HG03135 (cell line): Measurements from ENCODE around the gene DOCK8.

Experiments used
- ATAC-seq: cut with Tn5 transposase; IDR thresholded peaks from one replicate; pipeline ENCODE4 v1.9.1; 2021; ENCODE audit warnings: mild to moderate bottlenecking, moderate library complexity; ENCODE audit not compliant: unreplicated experiment

DOCK8 gene

DNA sequence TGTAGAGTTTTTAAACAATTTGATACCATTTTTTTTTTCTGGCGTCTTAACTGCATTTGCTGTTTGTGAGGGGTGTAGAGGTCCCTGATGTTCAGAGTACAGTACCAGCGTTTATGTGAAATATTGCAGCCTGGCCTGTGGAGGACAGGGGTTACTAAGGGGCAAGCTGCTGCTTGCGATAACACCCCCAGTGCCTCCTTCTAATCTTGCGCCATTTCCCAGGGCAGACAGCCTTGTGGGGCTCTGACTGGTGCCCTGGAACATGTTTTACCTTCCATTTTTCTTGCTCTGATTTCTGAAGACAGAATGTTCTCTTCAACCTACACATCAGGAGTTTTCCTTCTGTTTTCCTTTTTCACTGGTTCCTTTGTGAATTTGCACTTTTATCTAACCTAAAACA, 142.9 kb downstream of the DOCK8 start:
- no peak for ATAC-seq

- ATAC-seq = no peak
These were observed 148.1 kb downstream of the DOCK8 start for GRCh38 chr9:362561-363273.

- ATAC-seq = no peak
These were observed 148.6 kb downstream of the DOCK8 start for GRCh38 chr9:363274-363612.

DNA sequence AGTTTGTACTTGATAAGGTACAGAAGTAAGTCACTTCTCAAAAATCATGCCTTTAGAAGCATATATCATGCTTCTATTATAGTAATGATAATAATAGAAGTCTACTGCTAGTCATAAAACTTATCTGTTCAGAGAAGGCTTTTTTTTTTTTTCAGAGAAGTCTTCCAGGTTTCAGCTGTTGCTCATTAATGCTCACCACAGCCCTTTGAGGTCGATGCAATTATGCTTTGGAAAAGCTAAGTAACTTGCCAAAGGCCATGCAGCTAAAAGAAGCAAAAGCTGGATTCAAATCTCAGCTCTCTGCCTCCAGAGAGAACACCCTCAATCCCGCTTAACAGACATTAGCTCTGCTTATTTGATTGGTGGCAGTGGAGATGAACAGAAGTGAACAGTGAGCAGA, 150.8 kb downstream of the DOCK8 start:
- ATAC-seq = no peak

DNA sequence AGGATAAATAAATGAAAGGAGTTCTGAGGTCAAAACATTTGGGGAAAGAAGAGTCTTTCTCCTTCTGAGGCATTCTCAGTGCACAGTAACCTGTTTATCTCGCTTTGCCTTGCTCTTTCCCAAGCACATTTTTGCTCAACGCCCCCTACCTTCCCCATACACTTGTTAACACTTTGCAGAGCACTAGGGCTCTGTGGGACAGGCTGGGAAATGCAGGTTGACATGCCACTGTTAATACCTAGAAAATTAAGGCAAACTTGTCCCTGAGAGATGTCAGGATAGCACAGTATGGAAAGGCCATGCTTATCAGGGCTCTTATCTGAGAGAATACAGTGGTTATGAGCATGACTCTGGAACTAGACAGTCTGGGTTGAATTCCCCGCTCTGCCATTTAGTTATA, 152.0 kb downstream of the DOCK8 start:
- ATAC-seq = no peak

- no peak for ATAC-seq
These were observed 155.4 kb downstream of the DOCK8 start for GRCh38 chr9:370086-370485.

DNA sequence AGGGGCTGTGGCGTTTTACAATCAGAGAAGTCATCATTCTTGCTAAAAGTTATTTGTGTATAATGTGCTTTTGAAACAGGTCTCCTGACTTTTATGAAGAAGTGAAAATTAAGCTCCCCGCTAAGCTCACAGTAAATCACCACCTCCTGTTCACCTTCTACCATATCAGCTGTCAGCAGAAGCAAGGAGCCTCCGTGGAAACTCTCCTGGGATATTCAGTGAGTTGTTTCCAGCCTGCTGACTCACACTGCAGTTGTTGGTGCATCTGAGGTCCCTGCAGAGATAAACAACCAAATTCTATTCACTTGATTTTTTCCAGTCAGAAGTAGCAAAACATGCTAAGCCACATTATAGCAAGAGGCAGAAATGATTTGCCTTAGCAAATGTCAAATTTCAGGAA, 156.7 kb downstream of the DOCK8 start:
- ATAC-seq = no peak

GRCh38 chr9:372128-372527, 157.5 kb downstream of the DOCK8 start:
- no peak for ATAC-seq

DNA sequence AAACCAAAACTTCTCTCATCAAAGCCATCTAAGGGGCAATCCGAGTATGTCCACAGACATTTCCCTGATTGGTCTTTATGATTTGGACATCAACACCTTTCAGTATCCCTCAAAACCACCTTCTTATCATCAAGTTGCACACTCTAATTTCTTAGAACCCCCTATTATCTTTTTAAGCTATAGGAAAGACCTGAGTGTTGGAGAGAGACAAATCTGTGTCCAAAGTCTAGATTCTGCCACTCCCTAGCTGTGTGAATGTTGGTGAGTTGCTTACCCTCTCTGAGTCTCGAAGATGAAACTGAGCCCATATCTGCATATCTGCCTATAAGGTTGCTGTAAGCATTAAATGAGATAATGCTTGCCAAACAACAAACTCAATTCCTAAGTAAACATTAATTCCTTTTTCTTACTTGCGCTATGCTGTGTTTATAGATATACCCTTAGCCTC, 159.1 kb downstream of the DOCK8 start:
- no peak for ATAC-seq

DNA sequence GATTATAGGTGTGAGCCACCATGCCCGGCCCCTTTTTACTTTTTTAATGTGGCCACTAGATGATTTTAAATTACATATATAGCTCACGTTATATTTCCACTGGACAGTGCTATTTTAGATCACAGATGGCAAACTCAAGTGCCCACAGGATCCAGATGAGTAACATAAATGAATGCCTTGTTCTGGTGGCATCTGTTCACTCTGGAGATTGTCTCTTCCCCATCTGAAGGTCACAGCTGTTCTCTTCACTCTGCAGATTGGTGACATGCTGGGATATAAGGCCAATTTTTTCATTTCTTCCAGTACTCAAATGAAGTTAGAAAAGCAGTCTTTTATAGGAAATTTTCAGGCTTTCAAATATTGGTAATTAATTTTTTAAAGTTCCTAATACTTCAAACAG, 160.1 kb downstream of the DOCK8 start:
- no peak for ATAC-seq

- no peak for ATAC-seq
These were observed 161.4 kb downstream of the DOCK8 start for GRCh38 chr9:376115-376514.

GRCh38 chr9:378263-378662, 163.6 kb downstream of the DOCK8 start:
- no peak for ATAC-seq

- no peak for ATAC-seq
These were observed 167.7 kb downstream of the DOCK8 start for GRCh38 chr9:382383-382782.

DNA sequence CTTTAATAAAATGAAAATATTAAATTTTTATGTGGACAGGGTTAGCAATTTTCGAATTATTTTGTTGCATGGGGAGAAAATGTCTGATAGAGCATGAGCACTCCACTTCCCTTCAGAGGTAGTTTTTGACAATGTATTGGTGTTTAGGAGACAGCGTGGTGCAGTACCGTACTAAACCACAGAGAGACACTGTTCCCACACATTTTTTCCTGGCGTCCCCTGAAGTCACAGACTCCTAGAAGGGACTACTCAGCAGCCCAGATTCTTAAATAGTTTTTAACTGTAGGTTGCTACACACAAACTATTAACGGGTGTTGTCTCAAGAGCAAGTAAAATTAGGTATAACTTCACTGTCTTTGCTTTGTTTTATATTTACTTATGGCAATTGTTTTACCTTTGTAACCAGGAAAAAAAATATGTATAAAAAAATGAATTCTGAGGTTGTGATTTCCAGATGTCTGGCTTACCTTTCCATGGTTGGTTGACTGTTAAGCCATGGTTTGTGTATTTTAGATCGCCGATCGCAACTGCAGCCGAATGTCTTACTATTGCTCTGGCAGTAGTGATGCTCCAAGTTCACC, 171.2 kb downstream of the DOCK8 start:
- ATAC-seq = no peak

DNA sequence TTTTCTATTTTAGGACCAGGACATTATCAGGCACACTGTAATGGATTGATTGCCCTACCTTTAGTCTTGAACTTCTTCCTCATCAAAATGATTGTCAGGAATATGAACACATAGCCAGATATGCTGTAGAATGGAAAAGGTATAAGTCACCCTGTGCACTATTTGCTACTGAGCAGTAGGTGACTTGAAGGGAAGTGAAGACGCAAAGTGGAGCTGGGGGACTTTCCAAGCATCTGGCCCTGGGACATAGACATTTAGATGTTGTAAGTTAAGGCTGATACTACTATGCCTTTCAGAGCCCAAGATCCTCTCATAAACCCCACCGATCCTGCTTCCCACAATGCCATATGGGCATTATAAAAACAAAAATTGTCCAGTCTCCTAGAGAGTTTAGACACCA, 174.5 kb downstream of the DOCK8 start:
- no peak for ATAC-seq

- no peak for ATAC-seq
These were observed 175.1 kb downstream of the DOCK8 start for GRCh38 chr9:389758-390157.

DNA sequence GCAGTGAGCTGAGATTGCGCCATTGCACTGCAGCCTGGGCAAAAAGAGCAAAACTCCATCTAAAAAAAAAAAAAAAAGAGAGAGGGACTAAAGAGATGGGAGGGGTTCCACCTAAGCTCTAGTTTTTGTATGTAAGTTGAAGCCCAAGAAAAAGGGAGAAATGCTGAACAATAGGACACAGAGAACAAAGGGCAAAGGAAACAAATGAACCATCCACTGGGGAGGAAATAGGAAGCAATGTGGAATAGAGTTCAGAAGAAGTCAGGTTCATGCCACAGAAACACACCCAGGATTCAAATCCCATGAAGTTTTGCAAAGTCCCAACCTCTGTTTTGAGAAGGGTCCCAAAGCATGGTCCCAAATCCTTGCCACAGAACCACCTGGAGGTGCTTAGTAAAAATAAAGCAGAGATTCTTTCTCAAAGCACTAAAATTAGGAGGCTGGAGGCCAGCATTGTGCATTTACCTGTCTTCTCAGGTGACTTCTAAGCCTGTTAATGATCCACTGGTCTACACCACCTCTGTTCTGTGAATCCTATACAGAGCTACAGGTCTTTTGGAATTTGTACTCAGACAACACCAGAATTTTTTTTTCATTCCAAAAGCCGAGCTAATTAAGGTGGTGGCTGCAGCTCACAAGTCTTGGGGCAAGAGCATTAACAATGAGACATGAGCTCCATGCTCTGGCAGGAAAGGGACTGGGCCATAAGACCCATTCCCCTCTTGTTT, 177.6 kb downstream of the DOCK8 start:
- no peak for ATAC-seq

- ATAC-seq = no peak
These were observed 179.8 kb downstream of the DOCK8 start for GRCh38 chr9:394347-395052.

- no peak for ATAC-seq
These were observed 181.7 kb downstream of the DOCK8 start for GRCh38 chr9:396396-396795.

GRCh38 chr9:398085-398484, 183.4 kb downstream of the DOCK8 start:
- no peak for ATAC-seq

GRCh38 chr9:401223-401622, 186.6 kb downstream of the DOCK8 start:
- no peak for ATAC-seq

GRCh38 chr9:404234-404633, 189.6 kb downstream of the DOCK8 start:
- ATAC-seq = no peak
